NT2/D1 (cell line): ENCODE data around the gene CAPG.

ENCODE experiments used
- DNase-seq: peaks from one replicate; pipeline ENCODE4 v3.0.0-alpha.2; 2011; ENCODE audit warnings: low read depth, low spot score
- H3K27me3 ChIP-seq: 2 replicates; pipeline ENCODE4 v1.6.0; 2011; ENCODE audit warnings: mild to moderate bottlenecking; ENCODE audit not compliant: insufficient read length, insufficient read depth
- H3K36me3 ChIP-seq: 2 replicates; pipeline ENCODE4 v1.6.1; 2011; ENCODE audit warnings: mild to moderate bottlenecking, low read length, mixed read lengths; ENCODE audit not compliant: insufficient read depth, insufficient read length
- H3K4me1 ChIP-seq: 2 replicates; pipeline ENCODE4 v1.5.1; 2011; ENCODE audit not compliant: insufficient read depth, insufficient read length
- H3K4me3 ChIP-seq: 2 replicates; pipeline ENCODE4 v1.5.1; 2011; ENCODE audit warnings: low read depth; ENCODE audit not compliant: insufficient read length
- H3K9ac ChIP-seq: 2 replicates; pipeline ENCODE4 v1.6.0; 2011; ENCODE audit warnings: low read depth; ENCODE audit not compliant: insufficient read length
- H3K9me3 ChIP-seq: 2 replicates; pipeline ENCODE4 v1.5.1; 2011; ENCODE audit warnings: mild to moderate bottlenecking, low read length; ENCODE audit not compliant: insufficient read depth
- SUZ12 ChIP-seq: IDR thresholded peaks from 2 replicates; pipeline ENCODE4 v1.6.1; 2011; ENCODE audit not compliant: insufficient read length, insufficient read depth; ENCODE audit errors: extremely low read depth
- YY1 ChIP-seq: IDR thresholded peaks from 2 replicates; pipeline ENCODE4 v1.6.1; 2011; ENCODE audit not compliant: insufficient read length, insufficient read depth
- ZNF274 ChIP-seq: IDR thresholded peaks from 2 replicates; pipeline ENCODE4 v1.6.1; 2011; ENCODE audit warnings: mild to moderate bottlenecking, low read depth, low read length

Gene CAPG

GRCh38 chr2:85427300-85427835, 17.2 kb upstream of the CAPG start:
- Histone ChIP-seq H3K27me3 (peaks cover 8% of the 10 kb centered on the region), H3K4me1 (peaks cover 24% of the 10 kb centered on the region), H3K9me3 (no peaks in the 10 kb centered on the region), H3K4me3 (no peak overlapping the region), H3K36me3 (no peaks in the 10 kb centered on the region), H3K9ac (no peak overlapping the region)
- DNase-seq, result no peak
- TF ChIP-seq YY1 (no peak), ZNF274 (no peak), SUZ12 (no peak)

GRCh38 chr2:85425588-85425987, 15.4 kb upstream of the CAPG start:
- TF ChIP-seq ZNF274, result no peak
- no peak for TF ChIP-seq YY1
- no peak for TF ChIP-seq SUZ12
- H3K4me1 ChIP-seq, result peaks cover 24% of the 10 kb centered on the region
- H3K9ac ChIP-seq, result no peak overlapping the region
- H3K4me3 ChIP-seq, result no peak overlapping the region
- no peaks in the 10 kb centered on the region for H3K36me3 ChIP-seq
- DNase-seq, result no peak
- H3K9me3 ChIP-seq, result no peaks in the 10 kb centered on the region
- H3K27me3 ChIP-seq, result peaks cover 8% of the 10 kb centered on the region

- Histone ChIP-seq H3K4me3 (no peak overlapping the region), H3K4me1 (peaks cover 12% of the 10 kb centered on the region), H3K9ac (no peak overlapping the region), H3K27me3 (peaks cover 8% of the 10 kb centered on the region), H3K36me3 (no peaks in the 10 kb centered on the region), H3K9me3 (no peaks in the 10 kb centered on the region)
- no peak for TF ChIP-seq YY1
- TF ChIP-seq SUZ12, result no peak
- TF ChIP-seq ZNF274, result no peak
- no peak for DNase-seq
Observed at GRCh38 chr2:85423525-85423924, 13.4 kb upstream of the CAPG start.

GRCh38 chr2:85422072-85422457, 11.9 kb upstream of the CAPG start:
- no peaks in the 10 kb centered on the region for H3K9me3 ChIP-seq
- no peaks in the 10 kb centered on the region for H3K36me3 ChIP-seq
- H3K27me3 ChIP-seq, result peaks cover 8% of the 10 kb centered on the region
- peaks cover 11% of the 10 kb centered on the region for H3K4me1 ChIP-seq
- TF ChIP-seq YY1 (no peak), ZNF274 (no peak), SUZ12 (no peak)
- DNase-seq, result no peak
- no peak overlapping the region for H3K4me3 ChIP-seq
- H3K9ac ChIP-seq, result no peak overlapping the region

- Histone ChIP-seq H3K27me3 (peaks cover 8% of the 10 kb centered on the region), H3K9ac (peak overlapping the region; percentile 47), H3K4me1 (peaks cover 11% of the 10 kb centered on the region), H3K4me3 (no peak overlapping the region), H3K36me3 (no peaks in the 10 kb centered on the region), H3K9me3 (no peaks in the 10 kb centered on the region)
- no peak for DNase-seq
- TF ChIP-seq YY1 (no peak), SUZ12 (no peak), ZNF274 (no peak)
Observed at GRCh38 chr2:85421260-85422071, 11.3 kb upstream of the CAPG start.

- peak overlapping the region; percentile 47 for H3K9ac ChIP-seq
- peaks cover 11% of the 10 kb centered on the region for H3K4me1 ChIP-seq
- DNase-seq, result peak; percentile 74
- no peaks in the 10 kb centered on the region for H3K9me3 ChIP-seq
- H3K36me3 ChIP-seq, result no peaks in the 10 kb centered on the region
- H3K4me3 ChIP-seq, result no peak overlapping the region
- TF ChIP-seq YY1, result no peak
- no peak for TF ChIP-seq ZNF274
- TF ChIP-seq SUZ12, result no peak
- peaks cover 1% of the 10 kb centered on the region for H3K27me3 ChIP-seq
Observed at GRCh38 chr2:85420536-85421259, 10.5 kb upstream of the CAPG start.

GRCh38 chr2:85419009-85419675, 9.0 kb upstream of the CAPG start:
- Histone ChIP-seq H3K36me3 (no peaks in the 10 kb centered on the region), H3K27me3 (no peaks in the 10 kb centered on the region), H3K9me3 (no peaks in the 10 kb centered on the region), H3K4me1 (peaks cover 11% of the 10 kb centered on the region), H3K9ac (peak overlapping the region; percentile 81), H3K4me3 (peak overlapping the region; percentile 60)
- TF ChIP-seq ZNF274, result no peak
- no peak for TF ChIP-seq YY1
- TF ChIP-seq SUZ12, result no peak
- no peak for DNase-seq
